NB4 (cell line): ENCODE measurements around the gene STARD10.

Experiments
- DNase-seq: peaks from one replicate; pipeline ENCODE4 v3.0.0; 2010; ENCODE audit warnings: low read depth
- H3K4me3 ChIP-seq: one replicate; pipeline ENCODE4 v1.5.1; 2011; ENCODE audit warnings: mild to moderate bottlenecking, low read depth, low read length, moderate library complexity
- CTCF ChIP-seq: IDR thresholded peaks from one replicate; pipeline ENCODE4 v1.5.1; 2012; ENCODE audit warnings: low read depth, low read length
- MYC ChIP-seq: IDR thresholded peaks from 2 replicates; pipeline ENCODE4 v1.6.1; 2011; ENCODE audit warnings: low read depth, low read length
- POLR2A ChIP-seq: IDR thresholded peaks from 2 replicates; pipeline ENCODE4 v1.6.1; 2011; ENCODE audit warnings: mild to moderate bottlenecking; ENCODE audit not compliant: insufficient read length; ENCODE audit errors: extremely low read depth
- TF ChIP-seq, protein P1 (sequence below): IDR thresholded peaks from 2 replicates; pipeline ENCODE4 v1.6.1; 2011; ENCODE audit warnings: low read depth, low read length

The STARD10 gene

GRCh38 chr11:72754149-72754543, 39.7 kb downstream of the STARD10 start:
- TF ChIP-seq CTCF (no peak), POLR2A (no peak), MYC (no peak)
- TF ChIP-seq, protein P1, sequence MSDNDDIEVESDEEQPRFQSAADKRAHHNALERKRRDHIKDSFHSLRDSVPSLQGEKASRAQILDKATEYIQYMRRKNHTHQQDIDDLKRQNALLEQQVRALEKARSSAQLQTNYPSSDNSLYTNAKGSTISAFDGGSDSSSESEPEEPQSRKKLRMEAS: no peak
- H3K4me3 ChIP-seq: no peak overlapping the region
- no peak for DNase-seq

GRCh38 chr11:72753341-72754148, 40.3 kb downstream of the STARD10 start:
- TF ChIP-seq, protein P1: no peak
- TF ChIP-seq CTCF: peak; percentile 22
- DNase-seq: no peak
- no peak overlapping the region for H3K4me3 ChIP-seq

- TF ChIP-seq CTCF (no peak), POLR2A (peak; percentile 40), MYC (peak; percentile 38; the same call in 1 of the 2 replicates)
- TF ChIP-seq, protein P1: peak; percentile 78
- peak within 1 kb of the TSS; percentile 61 for H3K4me3 ChIP-seq
- peak; percentile 83 for DNase-seq
Measured at GRCh38 chr11:72752088-72752914, 41.5 kb downstream of the STARD10 start, which contains the start of gene ARAP1. ARAP1 (minus strand) TSS chr11:72752408; CDS start chr11:72727128, 25,280 bp downstream.

DNA sequence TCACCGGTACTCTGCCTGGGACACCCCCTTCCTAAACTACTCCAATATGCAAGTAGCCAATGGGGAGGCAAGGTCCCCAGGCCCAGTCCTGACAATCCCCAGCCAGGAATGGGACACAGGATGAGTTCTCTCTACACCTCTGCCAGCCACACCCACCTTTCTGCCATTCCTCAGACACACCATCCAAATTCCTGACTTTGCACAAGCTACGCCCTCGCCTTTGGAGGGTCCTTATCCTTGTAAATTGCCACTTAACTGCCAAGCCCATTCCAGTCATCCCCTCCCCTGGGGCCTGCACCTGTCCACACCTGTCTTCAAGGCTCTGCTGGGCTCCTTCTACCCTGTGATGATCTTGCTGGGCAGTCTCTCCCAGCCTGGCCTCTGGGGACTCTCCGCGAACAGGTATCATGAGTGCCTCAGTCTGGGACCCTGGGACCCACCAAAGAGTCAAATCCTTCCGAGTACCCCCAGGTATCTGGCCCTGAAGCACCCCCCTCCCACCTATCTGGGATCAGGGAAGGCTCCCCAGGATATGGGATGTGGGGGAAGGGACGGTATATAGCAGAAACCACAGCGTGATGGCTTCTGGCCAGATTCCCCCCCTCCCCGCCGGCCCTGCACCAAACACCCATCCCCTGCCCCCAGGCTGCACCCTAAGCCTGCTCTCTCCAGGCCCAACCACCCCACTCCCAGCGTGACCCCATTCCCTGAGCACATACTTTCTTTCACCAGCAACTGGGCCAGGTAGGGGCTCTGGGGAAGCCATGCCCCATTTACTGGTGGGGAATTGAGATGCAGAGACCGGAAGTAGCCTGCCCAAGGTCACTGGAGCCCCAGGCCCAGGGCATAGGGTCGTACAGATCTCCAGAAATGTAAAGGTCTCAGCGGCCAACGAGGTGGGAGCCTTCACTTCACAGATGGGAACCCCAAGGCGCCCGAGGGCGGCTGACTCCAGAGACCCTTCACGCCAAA, 42.4 kb downstream of the STARD10 start:
- no peak for TF ChIP-seq MYC
- no peak for TF ChIP-seq CTCF
- no peak for TF ChIP-seq POLR2A
- TF ChIP-seq, protein P1: no peak
- H3K4me3 ChIP-seq: peak overlapping the region; percentile 61
- no peak for DNase-seq

GRCh38 chr11:72750556-72751115, 43.2 kb downstream of the STARD10 start:
- no peak for TF ChIP-seq MYC
- no peak for TF ChIP-seq POLR2A
- no peak for TF ChIP-seq CTCF
- DNase-seq: peak; percentile 31
- H3K4me3 ChIP-seq: no peak overlapping the region
